Activated CD4-positive, alpha-beta T cell treated with anti-CD3 and anti-CD28 coated beads, Interleukin-2, Interleukin-4, amounts not matched to agents 100 ng/mL and 50 ng/mL, durations not matched to agents 16 hours and 8 hours (primary cell): ENCODE measurements around the gene SERP2.

ENCODE experiments used
- DNase-seq: peaks from one replicate; pipeline ENCODE4 v3.0.0-alpha.2; 2020; ENCODE audit warnings: low spot score

Gene SERP2

DNA sequence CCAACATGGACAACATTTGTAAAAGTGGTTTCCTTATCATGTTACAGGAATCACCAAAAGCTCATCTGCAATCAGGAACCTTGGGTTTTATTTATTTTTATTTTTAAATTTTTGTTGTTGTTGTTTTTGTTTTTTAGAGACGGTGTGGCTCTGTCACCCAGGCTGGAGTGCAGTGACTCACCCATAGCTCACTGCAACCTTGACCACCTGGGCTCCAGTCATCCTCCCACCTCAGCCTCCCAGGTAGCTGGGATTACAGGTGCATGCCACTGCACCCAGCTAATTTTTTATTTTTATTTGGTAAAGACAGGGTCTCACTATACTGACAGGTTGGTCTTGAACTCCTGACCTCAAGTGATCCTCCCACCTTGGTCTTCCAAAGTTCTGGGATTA, 13.6 kb upstream of the SERP2 start:
- no peak for DNase-seq

DNA sequence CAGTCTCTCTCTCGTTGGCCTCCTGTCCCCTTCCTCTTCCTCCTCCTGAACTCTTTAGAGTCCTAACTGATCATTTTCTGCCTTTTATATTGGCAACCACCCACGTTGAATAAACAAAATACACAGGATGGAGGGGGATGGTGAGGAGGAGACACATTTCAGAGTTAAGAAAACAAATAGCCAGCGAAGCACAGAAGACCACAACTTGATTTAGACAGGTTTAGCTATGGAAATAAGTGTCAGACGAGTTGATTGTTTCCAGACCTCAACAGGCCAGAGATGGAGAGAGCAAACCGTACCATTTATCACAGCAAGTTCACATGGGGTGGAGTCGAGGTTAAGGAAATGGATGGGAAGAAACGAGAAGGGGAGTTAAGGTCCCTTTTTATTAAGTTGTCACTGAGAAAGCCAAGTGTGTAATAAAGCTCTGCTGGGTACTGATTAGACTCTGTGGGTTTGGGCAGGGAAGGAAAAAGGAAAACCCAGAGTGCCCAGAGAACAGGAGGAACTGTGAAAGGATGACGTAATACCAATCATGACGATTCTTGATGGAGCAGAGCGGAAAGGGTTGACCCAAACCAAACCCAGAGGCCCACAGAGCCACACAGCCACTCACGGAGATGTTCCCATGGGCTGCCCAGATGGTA, 11.1 kb upstream of the SERP2 start:
- no peak for DNase-seq

DNA sequence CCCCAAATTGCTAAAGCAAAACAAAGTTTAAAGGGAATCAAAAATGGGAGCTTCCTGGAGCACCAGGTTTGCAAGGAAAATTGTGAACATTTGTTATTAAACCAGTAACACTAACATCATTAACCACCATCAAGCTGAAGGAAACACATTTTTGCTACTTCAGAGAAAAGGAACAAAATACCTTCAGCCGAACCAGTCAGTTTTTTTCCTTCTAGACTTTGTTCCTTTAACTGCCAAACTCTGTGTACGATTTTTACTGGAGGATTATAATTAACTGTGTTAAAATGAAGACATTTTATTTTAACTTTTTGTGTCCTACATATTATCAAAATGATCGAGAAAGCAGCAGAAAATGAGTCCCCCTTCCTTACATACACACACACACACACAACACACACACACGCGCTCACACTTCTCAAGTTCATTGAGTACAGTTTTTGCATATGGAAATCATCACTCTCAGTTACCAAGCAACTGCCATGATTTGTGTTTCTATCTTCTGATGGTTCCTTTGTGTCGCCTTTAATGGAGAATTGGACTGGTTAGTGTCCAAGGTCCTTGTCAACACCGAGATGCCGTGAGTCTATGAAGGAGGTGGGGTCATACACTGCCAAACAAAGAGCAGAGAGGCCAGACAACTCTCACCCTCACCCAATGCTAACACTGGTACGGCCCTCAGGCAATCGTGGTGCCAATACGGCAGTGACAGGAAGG, 9.8 kb upstream of the SERP2 start:
- DNase-seq, result no peak

DNA sequence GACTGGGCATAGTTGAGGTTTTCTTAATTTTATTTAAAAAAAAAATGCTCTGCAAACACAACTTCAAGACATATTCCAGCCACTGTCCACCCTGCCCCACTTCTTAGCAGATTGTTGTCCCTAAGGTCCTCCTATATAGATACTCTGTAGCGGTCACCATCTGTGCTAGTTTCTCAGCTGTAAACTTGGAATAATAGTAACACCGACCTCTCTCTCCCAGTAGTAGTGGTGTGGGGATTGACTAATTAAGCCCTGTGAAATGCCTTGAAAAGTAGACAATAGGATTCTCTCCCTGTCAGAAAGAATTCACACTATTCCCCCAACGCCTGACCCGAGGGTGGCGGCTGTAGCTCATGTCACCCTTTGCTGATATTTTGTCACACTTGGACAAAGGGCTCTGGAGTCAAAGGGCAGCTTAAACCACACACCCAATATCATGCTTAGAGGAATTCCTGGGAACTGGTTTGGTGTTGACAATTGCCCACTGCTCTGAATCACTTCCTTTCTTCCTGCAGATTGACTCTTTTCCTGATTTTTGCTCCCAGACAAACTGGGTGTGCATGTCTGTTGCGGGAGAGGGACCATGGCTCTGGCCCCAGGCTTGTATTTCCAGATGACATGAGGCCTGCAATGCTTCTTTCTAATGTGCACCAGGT, 9.2 kb upstream of the SERP2 start:
- no peak for DNase-seq

DNA sequence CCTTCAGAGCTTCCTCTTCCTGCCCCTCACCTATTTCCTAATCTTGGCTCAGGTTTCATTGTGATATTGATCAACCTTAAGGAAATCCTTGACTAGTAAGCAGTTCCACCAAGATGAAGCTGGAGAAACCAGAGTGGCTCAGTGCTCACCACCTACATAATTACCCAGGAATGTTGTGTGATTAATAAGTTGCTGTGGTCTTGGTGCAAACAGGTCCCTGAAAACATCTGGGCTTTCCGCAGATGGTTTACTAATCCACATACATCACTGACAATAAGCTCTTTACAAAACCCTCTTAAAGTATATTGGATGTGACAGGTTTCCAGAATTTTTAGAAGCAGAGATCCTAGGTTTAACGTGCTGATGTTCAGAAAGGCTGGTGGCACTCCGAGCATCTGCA, 8.6 kb upstream of the SERP2 start:
- DNase-seq, result no peak

DNA sequence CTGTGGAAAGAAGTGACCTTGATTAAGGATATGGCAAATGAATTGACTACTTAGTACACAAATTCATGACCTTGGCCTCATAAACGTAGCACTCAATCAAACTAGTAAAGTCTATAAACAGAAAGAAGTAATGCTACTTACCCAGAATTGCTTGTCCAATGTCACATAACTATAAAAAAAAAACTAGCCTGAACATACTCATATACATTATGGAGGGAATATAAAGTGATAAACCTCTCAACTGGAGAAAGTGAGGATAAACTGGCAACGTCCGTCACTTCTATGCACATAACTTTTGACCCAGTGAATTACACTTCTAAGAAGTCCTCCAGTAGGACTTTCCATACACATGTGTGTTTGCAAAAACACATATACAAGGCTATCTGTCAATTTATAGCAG, 7.7 kb upstream of the SERP2 start:
- no peak for DNase-seq

DNA sequence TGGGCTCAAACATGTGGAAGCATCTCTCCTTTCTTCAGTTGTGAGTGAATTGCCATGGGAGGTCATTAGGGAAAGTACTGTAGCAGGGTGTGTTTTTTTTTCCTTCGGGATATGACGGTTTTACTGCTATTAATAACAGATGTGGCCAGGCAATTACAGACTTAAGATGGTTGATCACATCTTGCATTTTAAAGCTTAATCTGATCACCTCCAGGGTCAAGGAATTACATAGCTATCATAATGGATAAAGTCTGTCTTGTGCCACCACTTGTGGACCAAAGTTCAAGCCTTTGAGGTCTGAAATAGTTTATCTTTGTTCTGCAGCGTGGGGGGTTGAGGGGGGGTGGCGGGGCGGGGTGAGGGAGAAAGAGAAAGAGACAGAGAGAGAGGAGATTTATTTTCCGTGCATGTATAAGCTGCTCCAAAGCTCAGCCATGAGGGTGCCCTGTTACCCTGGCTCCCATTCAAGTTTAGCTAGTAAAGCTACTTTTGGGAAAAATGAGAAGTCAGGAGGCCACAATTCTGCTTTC, 5.5 kb upstream of the SERP2 start:
- DNase-seq, result no peak

DNA sequence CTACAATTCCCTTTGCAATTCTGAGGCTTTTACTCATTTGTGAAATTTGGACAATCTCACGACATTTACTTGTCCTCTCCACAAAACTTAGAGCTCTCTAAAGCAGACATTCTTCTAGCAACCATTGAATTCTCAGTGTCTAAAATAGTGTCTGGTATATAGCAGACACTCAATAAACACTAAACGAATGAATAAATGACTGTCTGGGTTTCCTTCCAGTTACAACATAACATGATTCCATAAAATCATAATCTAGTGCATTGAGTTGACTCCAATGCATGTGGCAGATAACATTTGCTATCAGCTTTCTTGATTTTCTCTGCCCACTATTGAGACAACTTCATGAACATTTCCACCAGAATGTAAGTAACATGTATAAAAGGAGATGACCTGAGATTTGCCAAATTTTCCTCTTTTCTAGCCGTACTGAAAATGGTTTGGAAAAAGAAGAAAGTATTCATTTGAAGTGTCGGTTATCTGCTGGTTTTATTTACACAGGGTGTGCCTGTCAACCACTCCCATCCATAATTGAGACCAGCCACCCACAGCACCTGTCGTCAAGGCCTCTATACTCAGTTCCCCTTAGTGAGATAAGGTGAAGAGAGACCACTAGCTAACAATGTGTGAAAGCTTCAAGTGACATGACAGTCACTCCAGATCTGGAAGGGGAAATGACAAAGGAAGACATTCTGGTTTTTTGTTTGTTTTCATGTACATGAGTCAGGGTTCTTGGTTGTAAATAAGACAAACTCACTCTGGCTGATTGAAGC, 4.8 kb upstream of the SERP2 start:
- DNase-seq, result no peak

DNA sequence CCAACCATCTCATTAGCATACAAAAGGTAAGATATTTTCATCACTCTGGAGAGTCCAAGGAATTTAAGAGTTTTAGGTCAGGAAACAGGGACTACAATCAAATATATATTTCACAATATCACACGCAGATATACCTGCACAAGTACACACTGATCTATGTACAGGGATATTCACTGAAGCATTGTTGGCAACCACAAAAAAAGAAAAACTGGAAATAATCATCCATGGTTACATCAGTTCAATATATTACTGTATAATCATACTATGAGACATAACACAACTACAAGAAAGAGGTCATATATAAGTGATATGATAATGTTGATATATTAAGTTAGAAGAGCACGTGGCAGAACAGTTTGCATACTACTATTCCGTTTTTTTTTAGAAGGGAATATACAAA, 2.2 kb upstream of the SERP2 start:
- no peak for DNase-seq

DNA sequence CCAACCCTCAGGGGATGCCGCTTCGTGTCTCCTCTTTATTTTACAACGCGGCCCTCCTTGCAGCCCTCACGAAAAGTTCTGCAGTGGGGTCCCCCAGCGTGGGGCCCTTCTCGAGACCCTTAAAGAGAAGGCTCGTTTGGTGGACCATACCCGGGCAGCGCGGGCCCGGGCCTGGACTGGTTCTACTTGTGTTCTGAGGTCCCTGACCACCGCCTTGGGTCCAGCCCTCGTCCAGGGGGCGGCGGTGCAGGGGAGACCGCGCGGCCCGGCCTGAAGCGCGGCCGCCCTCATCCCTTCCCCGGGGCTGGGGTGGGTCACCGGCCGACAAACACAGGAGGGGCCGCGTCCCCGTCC, 400 bp upstream of the SERP2 start:
- no peak for DNase-seq

DNA sequence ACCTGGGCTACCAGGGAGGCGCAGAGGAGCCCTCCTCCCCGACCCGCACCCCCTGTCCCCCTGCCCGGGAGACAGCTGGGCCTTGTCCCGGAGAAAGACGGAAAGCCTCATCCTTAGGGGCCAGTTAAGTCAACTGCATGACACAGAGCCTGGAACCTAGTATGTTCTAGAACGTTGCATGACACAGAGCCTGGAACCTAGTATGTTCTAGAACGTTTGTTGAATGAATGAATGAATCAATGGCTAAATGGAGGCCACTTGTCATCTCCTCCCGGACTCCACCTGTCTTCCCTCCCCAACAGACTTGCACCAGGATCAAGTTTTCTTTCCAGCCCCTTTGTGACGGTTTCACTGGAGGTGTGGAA, 706 bp downstream of the SERP2 start:
- DNase-seq, result no peak

DNA sequence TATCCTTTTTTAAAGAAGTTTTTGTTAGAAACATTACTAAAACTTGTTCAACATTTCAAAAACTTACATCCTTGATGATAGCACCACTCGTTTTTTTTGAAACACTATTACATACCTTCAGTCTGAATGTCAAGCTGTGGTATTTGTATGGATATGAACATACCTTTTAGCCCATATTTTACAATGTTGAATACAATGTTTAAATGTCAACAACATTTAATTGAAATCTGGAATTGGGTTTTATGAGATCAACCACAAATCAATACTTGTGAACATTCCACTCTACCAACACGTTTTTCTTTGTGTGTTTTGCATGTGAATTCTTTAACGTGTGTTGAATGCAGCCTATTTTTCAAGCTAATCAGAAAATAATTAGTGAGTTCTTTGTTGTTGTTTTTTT, 4.7 kb downstream of the SERP2 start:
- no peak for DNase-seq

DNA sequence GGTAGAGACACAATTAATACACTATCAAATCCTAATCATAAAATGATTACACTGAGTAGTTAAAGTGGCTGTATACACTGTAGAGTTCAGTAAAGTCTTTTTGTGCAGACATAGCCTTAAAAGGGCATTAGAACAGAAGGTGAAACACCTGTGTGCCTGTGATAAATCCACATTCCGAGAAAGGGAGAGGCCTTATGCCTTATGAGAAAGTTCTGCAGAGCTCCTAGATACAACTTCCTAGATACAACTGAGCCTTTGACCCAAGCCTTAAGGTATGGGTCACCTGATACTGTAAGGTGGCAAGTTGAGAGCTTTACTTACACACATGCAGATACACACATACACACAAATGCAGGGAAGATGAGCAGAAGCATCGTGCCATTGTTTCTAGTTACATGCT, 6.3 kb downstream of the SERP2 start:
- DNase-seq, result no peak

DNA sequence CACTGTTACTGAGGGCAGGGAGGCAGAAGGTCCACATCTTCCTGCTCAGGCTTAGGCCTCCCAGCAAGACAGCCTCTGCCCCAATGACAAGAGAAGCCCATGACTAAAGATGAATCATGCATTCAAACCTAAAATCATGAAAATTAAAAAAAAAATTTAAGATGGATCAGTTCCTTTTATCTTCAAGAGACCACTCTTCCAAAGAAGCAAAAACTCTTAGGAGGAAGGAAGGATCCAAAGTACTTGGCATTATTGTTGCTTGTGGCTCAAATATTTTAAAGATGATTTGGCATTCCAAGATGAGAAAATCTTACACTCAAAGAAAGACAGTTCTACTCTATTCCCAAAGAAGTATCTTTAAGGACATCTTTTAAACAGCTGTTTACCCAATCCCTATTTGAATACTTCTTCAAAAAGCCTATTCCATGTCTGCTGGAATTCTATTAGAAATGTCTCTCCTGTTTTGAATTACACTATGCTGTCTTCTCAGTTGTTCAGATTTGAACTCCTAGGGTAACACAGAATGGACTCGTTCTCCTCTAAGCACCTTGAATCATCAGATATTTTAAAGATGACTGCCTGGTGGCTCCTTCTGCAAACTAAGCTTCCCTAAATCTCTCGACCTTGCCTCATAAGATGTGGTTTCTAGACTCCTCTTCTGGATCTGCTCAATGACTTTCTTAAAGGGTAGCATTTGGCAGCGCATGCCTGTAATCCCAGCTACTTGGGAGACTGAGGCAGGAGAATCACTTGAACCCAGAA, 7.0 kb downstream of the SERP2 start:
- DNase-seq, result no peak

DNA sequence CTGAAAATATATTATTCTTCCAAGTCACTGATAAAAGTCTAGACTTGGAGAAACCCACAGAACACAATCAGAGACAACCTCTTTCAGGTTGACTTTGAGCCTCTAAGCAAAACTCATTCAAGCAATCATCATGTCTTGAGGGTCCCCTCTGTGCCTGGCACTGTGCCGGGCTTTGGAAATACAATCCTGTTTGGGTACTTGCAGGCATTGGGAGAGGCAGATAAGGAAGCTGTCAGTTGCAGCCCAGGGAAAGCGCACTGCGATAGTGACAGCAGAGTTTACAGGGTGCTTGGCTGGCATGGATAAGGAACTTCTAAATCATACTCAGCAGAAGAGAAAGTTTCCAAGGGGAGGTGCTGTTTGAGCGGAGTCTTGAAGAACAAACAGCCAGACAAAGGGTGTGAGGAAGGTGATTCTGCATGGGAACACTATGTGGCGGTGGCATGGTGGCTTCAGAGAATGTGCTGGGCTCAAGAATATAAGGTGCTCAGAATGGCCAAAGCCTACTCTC, 9.1 kb downstream of the SERP2 start:
- DNase-seq, result no peak

DNA sequence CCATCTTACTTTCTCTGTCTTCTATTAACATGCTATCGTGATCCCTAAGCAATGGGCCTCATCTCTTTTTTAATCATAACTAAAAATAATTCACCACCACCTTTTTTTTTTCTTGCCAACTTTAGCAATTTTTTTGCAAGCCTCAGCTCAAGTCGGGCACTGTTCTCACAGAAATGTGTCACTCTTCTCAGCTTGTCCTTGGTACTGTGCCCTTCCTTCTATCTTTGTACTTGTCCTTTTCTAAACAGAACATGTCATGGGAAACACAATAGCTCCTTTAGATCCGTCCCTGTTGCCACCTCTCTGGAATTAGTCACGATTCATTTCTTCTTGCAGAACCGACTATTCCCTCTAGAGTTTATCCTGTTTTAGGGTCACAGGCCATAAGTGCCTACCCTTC, 10.3 kb downstream of the SERP2 start:
- DNase-seq, result no peak

DNA sequence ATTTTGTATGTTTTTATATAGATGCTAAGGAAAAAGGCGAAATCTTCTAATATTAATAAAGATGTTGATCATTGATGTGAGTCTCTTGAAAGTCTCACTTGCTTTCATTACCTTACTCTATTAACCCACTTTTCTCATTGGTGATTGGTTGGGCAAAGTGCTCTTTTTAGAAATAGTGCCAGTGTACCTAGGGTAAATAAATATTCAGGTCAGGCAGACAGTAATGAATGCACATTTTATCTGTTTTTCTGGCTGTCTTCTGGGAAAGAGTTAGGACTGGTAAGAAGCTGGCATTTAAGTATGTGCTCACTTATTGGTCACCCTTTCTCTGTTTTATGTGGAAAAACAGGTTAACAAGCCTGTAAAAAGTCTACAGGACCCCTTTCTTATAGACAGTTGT, 11.2 kb downstream of the SERP2 start:
- DNase-seq, result no peak

DNA sequence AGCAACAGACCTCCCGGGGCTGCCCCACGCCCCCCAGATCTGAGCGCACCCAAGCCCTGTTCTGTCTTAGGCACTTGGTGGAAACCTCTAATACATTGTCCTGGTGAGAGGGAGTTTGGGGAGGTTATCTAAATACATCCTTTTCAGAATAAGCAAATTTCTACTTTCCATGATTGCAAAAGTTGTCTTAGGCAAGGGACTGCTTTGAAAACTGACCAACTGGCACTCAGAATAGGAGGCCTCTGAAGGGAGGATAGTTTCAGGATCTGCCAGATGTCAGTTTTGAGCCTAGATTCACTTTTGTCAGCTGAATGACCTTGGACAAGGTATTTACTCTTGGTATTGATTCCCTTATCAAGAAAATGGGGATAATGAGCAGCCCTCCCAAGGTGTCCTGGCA, 11.8 kb downstream of the SERP2 start:
- DNase-seq, result no peak

DNA sequence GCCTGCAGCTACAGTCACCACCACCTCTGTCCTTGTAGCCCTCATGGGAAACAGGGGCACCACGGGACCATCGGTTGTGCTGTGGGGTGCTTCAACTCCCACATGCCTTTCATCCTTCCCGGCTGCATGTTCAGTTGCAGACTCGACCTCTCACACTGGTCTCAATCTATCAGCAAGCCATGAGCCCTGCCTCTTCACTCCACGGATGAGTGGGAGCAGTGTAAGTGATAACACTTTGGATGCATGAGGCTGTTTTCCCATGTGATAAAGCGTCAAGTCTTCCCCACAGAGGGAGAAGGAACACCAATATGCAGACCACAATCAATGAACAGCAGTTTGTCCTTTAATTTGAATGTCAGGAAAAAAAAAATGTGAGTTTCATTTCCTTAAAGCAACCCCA, 12.2 kb downstream of the SERP2 start:
- DNase-seq, result no peak

DNA sequence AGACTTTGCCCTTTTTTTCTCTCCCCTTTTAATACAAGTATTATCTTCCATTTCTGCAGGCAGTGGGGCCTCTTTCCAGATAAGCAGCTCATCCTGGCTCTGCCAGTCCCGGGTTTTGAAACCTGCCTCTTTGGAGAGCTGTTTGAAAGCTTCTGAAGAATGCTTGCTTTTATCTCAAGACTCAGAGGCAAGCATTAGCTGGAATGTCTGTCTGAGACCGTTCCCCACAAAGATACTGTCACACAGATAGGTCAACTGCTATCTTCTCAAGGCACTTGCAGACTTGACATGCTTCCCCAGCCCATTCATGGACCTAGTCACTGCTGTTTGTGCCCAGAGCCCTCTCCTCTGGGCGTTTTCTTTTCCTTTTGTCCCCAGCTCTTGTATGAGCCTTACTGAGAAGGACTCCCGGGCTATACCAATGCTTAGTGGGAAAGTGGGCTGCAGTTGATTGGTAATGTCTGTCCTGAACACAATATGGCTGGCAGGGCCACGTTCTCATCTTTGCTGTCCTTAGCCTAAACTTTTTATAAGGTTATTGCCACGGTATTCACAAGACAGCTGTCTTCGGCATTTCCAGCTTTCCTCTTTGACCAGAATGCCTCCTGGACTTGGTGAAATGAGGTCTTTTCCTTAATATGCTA, 13.4 kb downstream of the SERP2 start:
- DNase-seq, result no peak

DNA sequence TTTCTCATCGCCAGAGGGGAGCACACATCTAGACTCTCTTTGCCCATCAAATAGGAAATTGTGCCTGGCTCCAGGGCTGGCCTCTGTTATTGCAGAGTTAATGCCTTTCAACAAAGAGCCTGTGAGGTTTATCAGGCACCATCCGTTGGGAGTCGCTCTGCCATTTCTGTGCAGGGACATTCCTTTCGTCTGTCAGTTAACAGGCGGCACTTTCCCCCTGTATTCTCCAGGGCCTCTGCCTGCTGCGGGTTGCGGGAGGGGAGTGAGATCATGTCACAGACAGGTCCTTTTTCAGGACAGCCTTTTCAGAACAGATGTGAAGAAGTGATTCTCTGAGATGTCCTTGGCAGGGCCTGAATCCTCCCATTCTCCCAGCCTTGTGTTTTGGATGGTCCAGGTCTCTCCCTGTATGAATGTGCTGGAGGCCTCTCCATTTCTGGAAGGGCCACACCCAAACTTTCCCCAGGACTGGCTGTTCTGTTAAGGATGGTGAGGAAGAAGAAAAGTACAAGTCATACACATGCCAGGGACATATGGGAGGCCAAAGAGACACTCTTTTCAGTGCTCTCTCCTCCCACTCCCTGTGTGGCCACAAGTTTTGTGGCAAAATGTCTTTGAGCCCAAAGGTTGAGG, 14.9 kb downstream of the SERP2 start:
- DNase-seq, result no peak
